ENCODE measurements around the gene DAPK1.

GRCh38 chr9:87661241-87661640 lies 163.6 kb downstream of the DAPK1 start:
- TF ChIP-seq GLIS3 (CRISPR knock-in tag; IDR thresholded peaks at IDR 0.05) = no peak
- TF ChIP-seq ZNF565 (CRISPR knock-in tag; conservative IDR thresholded peaks at IDR 0.05; ENCODE audit: low read depth) = no peak
- no peak for TF ChIP-seq CREB5 (CRISPR knock-in tag; IDR thresholded peaks at IDR 0.05; ENCODE audit: low read depth)
- no peak for TF ChIP-seq ARNTL (CRISPR knock-in tag; IDR thresholded peaks at IDR 0.05; ENCODE audit: borderline replicate concordance, low read depth)
- TF ChIP-seq CSRNP3 (CRISPR knock-in tag; IDR thresholded peaks at IDR 0.05) = no peak
- no peak for TF ChIP-seq ZNF8 (CRISPR knock-in tag; IDR thresholded peaks at IDR 0.05)
- no peak for TF ChIP-seq ESRRG (CRISPR knock-in tag; IDR thresholded peaks at IDR 0.05)
- no peak for TF ChIP-seq OSR1 (CRISPR knock-in tag; IDR thresholded peaks at IDR 0.05)
- no peak for TF ChIP-seq ISL1 (CRISPR knock-in tag; IDR thresholded peaks at IDR 0.05)
- TF ChIP-seq BACH2 (CRISPR knock-in tag; IDR thresholded peaks at IDR 0.05; ENCODE audit: borderline replicate concordance) = no peak
- TF ChIP-seq PPARA (CRISPR knock-in tag; IDR thresholded peaks at IDR 0.05; ENCODE audit: borderline replicate concordance) = no peak
- no peak for TF ChIP-seq TOX (CRISPR knock-in tag; IDR thresholded peaks at IDR 0.05; ENCODE audit: borderline replicate concordance)
- no peak for TF ChIP-seq ZNF70 (CRISPR knock-in tag; IDR thresholded peaks at IDR 0.05)

Data from SK-N-SH treated with all-trans-retinoic acid at 6 μM for 48 hours (cell line).